BLaER1 (cell line): ENCODE measurements around the gene CA9.

Source experiments
- H3K27ac ChIP-seq: shearing (Covaris generic); formaldehyde crosslinking; 2 replicates; pipeline ENCODE4 v1.8.1; 2022
- H3K27me3 ChIP-seq: shearing (Covaris generic); formaldehyde crosslinking; 2 replicates; pipeline ENCODE4 v1.8.1; 2022
- H3K36me3 ChIP-seq: shearing (Covaris generic); formaldehyde crosslinking; 2 replicates; pipeline ENCODE4 v1.8.1; 2022
- H3K4me1 ChIP-seq: shearing (Covaris generic); formaldehyde crosslinking; 2 replicates; pipeline ENCODE4 v1.8.1; 2022
- H3K4me2 ChIP-seq: shearing (Covaris generic); formaldehyde crosslinking; 2 replicates; pipeline ENCODE4 v1.8.1; 2022
- H3K4me3 ChIP-seq: shearing (Covaris generic); formaldehyde crosslinking; 2 replicates; pipeline ENCODE4 v1.8.1; 2022
- H3K9ac ChIP-seq: shearing (Covaris generic); formaldehyde crosslinking; 2 replicates; pipeline ENCODE4 v1.8.1; 2022
- H3K9me3 ChIP-seq: shearing (Covaris generic); formaldehyde crosslinking; 2 replicates; pipeline ENCODE4 v1.8.1; 2022
- H4K20me1 ChIP-seq: shearing (Covaris generic); formaldehyde crosslinking; 2 replicates; pipeline ENCODE4 v1.8.1; 2022
- Cebpa-rat ChIP-seq: shearing (Covaris generic); IDR thresholded peaks from 2 replicates; pipeline ENCODE4 v1.8.1; 2022

Gene CA9

GRCh38 chr9:35674025-35674361 is 265 bp downstream of the CA9 start:
- no peaks in the 10 kb centered on the region for H4K20me1 ChIP-seq
- H3K27me3 ChIP-seq, result peaks cover 37% of the 10 kb centered on the region
- no peak overlapping the region for H3K27ac ChIP-seq
- H3K36me3 ChIP-seq, result no peaks in the 10 kb centered on the region
- no peak overlapping the region for H3K4me3 ChIP-seq
- no peak for TF ChIP-seq Cebpa-rat
- 0 out of 2 replicates have a peak, but pooled peaks cover 5% of the 10 kb centered on the region for H3K4me1 ChIP-seq
- no peak overlapping the region for H3K9ac ChIP-seq
- no peak overlapping the region for H3K4me2 ChIP-seq
- no peaks in the 10 kb centered on the region for H3K9me3 ChIP-seq

GRCh38 chr9:35675204-35675603 is 1.5 kb downstream of the CA9 start:
- Histone ChIP-seq H3K4me1 (0 out of 2 replicates have a peak, but pooled peaks cover 5% of the 10 kb centered on the region), H3K4me2 (peak overlapping the region; percentile 69), H3K9ac (no peak overlapping the region), H3K27me3 (peaks cover 37% of the 10 kb centered on the region), H4K20me1 (no peaks in the 10 kb centered on the region), H3K27ac (no peak overlapping the region), H3K4me3 (no peak overlapping the region), H3K36me3 (no peaks in the 10 kb centered on the region), H3K9me3 (no peaks in the 10 kb centered on the region)
- TF ChIP-seq Cebpa-rat, result no peak

- Histone ChIP-seq H3K4me3 (peak overlapping the region; percentile 53), H4K20me1 (no peaks in the 10 kb centered on the region), H3K9ac (no peak overlapping the region), H3K27me3 (peaks cover 37% of the 10 kb centered on the region), H3K27ac (no peak overlapping the region), H3K9me3 (no peaks in the 10 kb centered on the region), H3K4me2 (peak overlapping the region; percentile 69), H3K36me3 (no peaks in the 10 kb centered on the region), H3K4me1 (0 out of 2 replicates have a peak, but pooled peaks cover 5% of the 10 kb centered on the region)
- TF ChIP-seq Cebpa-rat, result no peak
Observed at GRCh38 chr9:35675732-35676392, 2.1 kb downstream of the CA9 start.

- no peaks in the 10 kb centered on the region for H4K20me1 ChIP-seq
- TF ChIP-seq Cebpa-rat, result no peak
Observed at GRCh38 chr9:35679091-35679490, 5.4 kb downstream of the CA9 start.

GRCh38 chr9:35679766-35680330 is 6.1 kb downstream of the CA9 start:
- no peaks in the 10 kb centered on the region for H3K9me3 ChIP-seq
- H3K27ac ChIP-seq, result no peak overlapping the region
- peaks cover 32% of the 10 kb centered on the region for H3K36me3 ChIP-seq
- H3K4me3 ChIP-seq, result no peak overlapping the region
- H3K27me3 ChIP-seq, result peaks cover 22% of the 10 kb centered on the region
- H3K9ac ChIP-seq, result no peak overlapping the region
- TF ChIP-seq Cebpa-rat, result no peak
- H3K4me2 ChIP-seq, result no peak overlapping the region
- H3K4me1 ChIP-seq, result 0 out of 2 replicates have a peak, but pooled peaks cover 5% of the 10 kb centered on the region
- no peaks in the 10 kb centered on the region for H4K20me1 ChIP-seq

More at GRCh38 chr9:35679091-35679490, 5.4 kb downstream of the CA9 start:
- Histone ChIP-seq H3K9me3 (no peaks in the 10 kb centered on the region), H3K4me3 (no peak overlapping the region), H3K9ac (no peak overlapping the region), H3K27ac (no peak overlapping the region), H3K36me3 (peaks cover 25% of the 10 kb centered on the region), H3K4me1 (0 out of 2 replicates have a peak, but pooled peaks cover 5% of the 10 kb centered on the region), H3K4me2 (no peak overlapping the region), H3K27me3 (peaks cover 30% of the 10 kb centered on the region)

- Histone ChIP-seq H3K4me2 (no peak overlapping the region), H3K36me3 (peaks cover 39% of the 10 kb centered on the region), H3K9ac (no peak overlapping the region), H3K4me1 (0 out of 2 replicates have a peak, but pooled peaks cover 5% of the 10 kb centered on the region), H3K4me3 (no peak overlapping the region), H3K9me3 (no peaks in the 10 kb centered on the region), H3K27ac (no peak overlapping the region), H3K27me3 (peaks cover 16% of the 10 kb centered on the region), H4K20me1 (no peaks in the 10 kb centered on the region)
- no peak for TF ChIP-seq Cebpa-rat
Observed at GRCh38 chr9:35680331-35681105, 6.8 kb downstream of the CA9 start.

- H3K36me3 ChIP-seq, result peaks cover 43% of the 10 kb centered on the region
- peaks cover 6% of the 10 kb centered on the region for H3K27me3 ChIP-seq
- H3K9me3 ChIP-seq, result no peaks in the 10 kb centered on the region
- H3K4me2 ChIP-seq, result no peak overlapping the region
- H3K27ac ChIP-seq, result no peak overlapping the region
- no peak overlapping the region for H3K4me3 ChIP-seq
- no peaks in the 10 kb centered on the region for H4K20me1 ChIP-seq
- H3K9ac ChIP-seq, result no peak overlapping the region
- H3K4me1 ChIP-seq, result peaks cover 3% of the 10 kb centered on the region; the same call in 1 of the 2 replicates
- TF ChIP-seq Cebpa-rat, result no peak
Observed at GRCh38 chr9:35681341-35682002, 7.7 kb downstream of the CA9 start.

- Histone ChIP-seq H3K4me2 (no peak overlapping the region), H3K9ac (no peak overlapping the region), H3K9me3 (no peaks in the 10 kb centered on the region), H3K36me3 (peaks cover 43% of the 10 kb centered on the region), H3K4me3 (no peak overlapping the region), H3K27me3 (peaks cover under 1% of the 10 kb centered on the region; the same call in 1 of the 2 replicates), H3K4me1 (peaks cover 9% of the 10 kb centered on the region), H4K20me1 (no peaks in the 10 kb centered on the region), H3K27ac (no peak overlapping the region)
- TF ChIP-seq Cebpa-rat, result no peak
Observed at GRCh38 chr9:35682051-35682450, 8.3 kb downstream of the CA9 start.

GRCh38 chr9:35682520-35683315 is 9.0 kb downstream of the CA9 start:
- H3K9ac ChIP-seq, result no peak overlapping the region
- H3K9me3 ChIP-seq, result no peaks in the 10 kb centered on the region
- no peak overlapping the region for H3K4me3 ChIP-seq
- no peak overlapping the region for H3K27ac ChIP-seq
- peaks cover 43% of the 10 kb centered on the region for H3K36me3 ChIP-seq
- H3K27me3 ChIP-seq, result no peaks in the 10 kb centered on the region
- H4K20me1 ChIP-seq, result no peaks in the 10 kb centered on the region
- H3K4me1 ChIP-seq, result peaks cover 15% of the 10 kb centered on the region
- no peak for TF ChIP-seq Cebpa-rat
- H3K4me2 ChIP-seq, result no peak overlapping the region
